Hepatocyte (in vitro differentiated cells): Measurements from ENCODE around the gene MAP1A. TPM values are rescaled to one million over a fixed set of nuclear protein-coding genes. Genes with fewer than 3 reads are reported as not detected.

Experiments
- DNase-seq: peaks from one replicate; pipeline ENCODE4 v3.0.0-alpha.2; 2016; ENCODE audit warnings: low spot score
- H2AFZ ChIP-seq: fragments of 200-600 bp; sonication (generic); 2 replicates; pipeline ENCODE4 v1.6.0; 2016; ENCODE audit warnings: antibody characterized with exemption, mild to moderate bottlenecking
- H3K27ac ChIP-seq: fragments of 200-600 bp; sonication (generic); 2 replicates; pipeline ENCODE4 v1.5.1; 2016; ENCODE audit warnings: mild to moderate bottlenecking
- H3K27me3 ChIP-seq: fragments of 200-600 bp; sonication (generic); 2 replicates; pipeline ENCODE4 v1.6.1; 2016
- H3K36me3 ChIP-seq: fragments of 200-600 bp; sonication (generic); replicated peaks from 2 replicates; pipeline ENCODE4 v1.5.1; 2016; ENCODE audit warnings: low read depth; ENCODE audit not compliant: insufficient read depth
- H3K4me1 ChIP-seq: fragments of 200-600 bp; sonication (generic); 2 replicates; pipeline ENCODE4 v1.5.1; 2016; ENCODE audit warnings: mild to moderate bottlenecking, moderate library complexity; ENCODE audit not compliant: insufficient read depth
- H3K4me2 ChIP-seq: fragments of 200-600 bp; sonication (generic); 2 replicates; pipeline ENCODE4 v1.6.0; 2016
- H3K4me3 ChIP-seq: fragments of 200-600 bp; sonication (generic); 2 replicates; pipeline ENCODE4 v1.5.1; 2016; ENCODE audit warnings: mild to moderate bottlenecking
- H3K79me2 ChIP-seq: fragments of 200-600 bp; sonication (generic); 2 replicates; pipeline ENCODE4 v1.6.0; 2017; ENCODE audit warnings: mild to moderate bottlenecking
- H3K9me2 ChIP-seq: fragments of 200-600 bp; sonication (generic); replicated peaks from 2 replicates; pipeline ENCODE4 v1.6.0; 2017; ENCODE audit warnings: mild to moderate bottlenecking; ENCODE audit not compliant: insufficient read depth
- H3K9me3 ChIP-seq: fragments of 200-600 bp; sonication (generic); 2 replicates; pipeline ENCODE4 v1.5.1; 2016; ENCODE audit warnings: low read depth, mild to moderate bottlenecking
- H4K20me1 ChIP-seq: fragments of 200-600 bp; sonication (generic); 2 replicates; pipeline ENCODE4 v1.6.0; 2016; ENCODE audit warnings: mild to moderate bottlenecking; ENCODE audit not compliant: insufficient read depth, poor library complexity, severe bottlenecking
- EZH2 ChIP-seq: fragments of 200-600 bp; sonication (generic); IDR thresholded peaks from 2 replicates; pipeline ENCODE4 v1.6.1; 2016; ENCODE audit warnings: antibody characterized with exemption, mild to moderate bottlenecking, borderline replicate concordance
- EZH2phosphoT487 ChIP-seq: fragments of 200-600 bp; sonication (generic); IDR thresholded peaks from one replicate; pipeline ENCODE4 v1.6.1; 2018; ENCODE audit warnings: antibody characterized with exemption, mild to moderate bottlenecking, low read depth, moderate library complexity; ENCODE audit not compliant: unreplicated experiment, severe bottlenecking
- WGBS: methylation state at CpG from one replicate; pipeline ENCODE4 v1.1.6; 2016; ENCODE audit warnings: low lambda C conversion rate; ENCODE audit errors: missing lambda C conversion rate; 5-methylcytosine and 5-hydroxymethylcytosine counted together
- polyA plus RNA-seq: library from polyadenylated mRNA; unstranded; fragments of >200 nt; fragmentation: Nextera tagmentation; extraction: Ambion mirVana; gene quantifications from 2 replicates; pipeline ENCODE4 v1.2.1, GENCODE V29; 2016
- total RNA-seq: library from RNA; depleted of rRNA; stranded (reverse); fragments of >200 nt; gene quantifications from 2 replicates; pipeline ENCODE4 v1.2.3, GENCODE V29; 2014
- TF ChIP-seq, protein P1 (sequence below): fragments of 200-600 bp; sonication (generic); IDR thresholded peaks from 2 replicates; pipeline ENCODE4 v1.5.1; 2016; ENCODE audit warnings: antibody characterized with exemption, mild to moderate bottlenecking; ENCODE audit not compliant: poor library complexity

MAP1A gene
- total and polyA plus RNA-seq, 2 experiments from 2014 or later = 7.2 to 9.5 TPM

DNA sequence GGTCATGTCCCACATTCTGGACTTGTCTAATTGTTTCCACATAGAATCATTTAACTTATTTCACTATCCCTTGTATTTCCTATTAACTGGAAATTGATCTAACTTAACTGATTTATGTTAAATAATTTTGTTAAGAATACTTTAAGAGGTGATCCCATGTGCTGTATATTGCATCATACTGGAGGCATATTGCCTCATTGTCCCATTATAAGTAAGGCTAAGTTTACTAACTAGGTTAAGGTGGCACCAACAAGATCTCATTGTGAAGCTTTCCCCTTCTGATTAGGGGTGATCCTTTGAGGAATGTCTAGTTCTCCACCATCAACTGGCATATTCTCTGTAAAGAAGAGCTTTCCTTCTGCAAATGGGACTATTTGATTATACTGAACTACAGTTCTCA, 24.4 kb downstream of the MAP1A start:
- Histone ChIP-seq H3K27me3 (no peaks in the 10 kb centered on the region), H3K79me2 (no peaks in the 10 kb centered on the region), H4K20me1 (no peaks in the 10 kb centered on the region), H3K27ac (no peak overlapping the region), H3K4me3 (no peak overlapping the region), H3K36me3 (no peaks in the 10 kb centered on the region), H3K9me3 (no peaks in the 10 kb centered on the region), H3K4me2 (no peak overlapping the region), H2AFZ (no peak overlapping the region), H3K9me2 (no peaks in the 10 kb centered on the region), H3K4me1 (no peaks in the 10 kb centered on the region)
- TF ChIP-seq EZH2phosphoT487 = no peak
- TF ChIP-seq, protein P1, sequence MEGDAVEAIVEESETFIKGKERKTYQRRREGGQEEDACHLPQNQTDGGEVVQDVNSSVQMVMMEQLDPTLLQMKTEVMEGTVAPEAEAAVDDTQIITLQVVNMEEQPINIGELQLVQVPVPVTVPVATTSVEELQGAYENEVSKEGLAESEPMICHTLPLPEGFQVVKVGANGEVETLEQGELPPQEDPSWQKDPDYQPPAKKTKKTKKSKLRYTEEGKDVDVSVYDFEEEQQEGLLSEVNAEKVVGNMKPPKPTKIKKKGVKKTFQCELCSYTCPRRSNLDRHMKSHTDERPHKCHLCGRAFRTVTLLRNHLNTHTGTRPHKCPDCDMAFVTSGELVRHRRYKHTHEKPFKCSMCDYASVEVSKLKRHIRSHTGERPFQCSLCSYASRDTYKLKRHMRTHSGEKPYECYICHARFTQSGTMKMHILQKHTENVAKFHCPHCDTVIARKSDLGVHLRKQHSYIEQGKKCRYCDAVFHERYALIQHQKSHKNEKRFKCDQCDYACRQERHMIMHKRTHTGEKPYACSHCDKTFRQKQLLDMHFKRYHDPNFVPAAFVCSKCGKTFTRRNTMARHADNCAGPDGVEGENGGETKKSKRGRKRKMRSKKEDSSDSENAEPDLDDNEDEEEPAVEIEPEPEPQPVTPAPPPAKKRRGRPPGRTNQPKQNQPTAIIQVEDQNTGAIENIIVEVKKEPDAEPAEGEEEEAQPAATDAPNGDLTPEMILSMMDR = no peak
- no peak for TF ChIP-seq EZH2
- DNase-seq = no peak

DNA sequence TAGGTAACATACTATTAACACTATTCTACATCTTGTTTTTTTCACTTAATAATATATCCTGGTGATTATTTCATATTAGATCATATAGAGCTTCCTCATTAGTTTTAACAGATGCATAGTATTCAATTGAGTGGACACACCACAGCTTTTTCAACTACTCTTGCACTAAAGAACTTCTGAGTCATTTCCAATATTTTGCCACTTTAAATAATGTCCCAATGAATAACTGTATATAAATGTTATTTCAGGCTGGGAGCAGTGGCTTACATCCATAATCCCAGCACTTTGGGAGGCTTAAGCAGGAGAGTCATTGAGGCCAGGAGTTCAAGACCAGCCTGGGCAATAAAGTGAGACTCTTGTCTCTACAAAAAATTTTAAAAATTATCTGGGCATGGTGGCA, 26.9 kb downstream of the MAP1A start:
- Histone ChIP-seq H3K9me3 (no peaks in the 10 kb centered on the region), H2AFZ (no peak overlapping the region), H4K20me1 (no peaks in the 10 kb centered on the region), H3K27ac (no peak overlapping the region), H3K4me2 (no peak overlapping the region), H3K79me2 (no peaks in the 10 kb centered on the region), H3K9me2 (no peaks in the 10 kb centered on the region), H3K4me3 (no peak overlapping the region), H3K36me3 (no peaks in the 10 kb centered on the region), H3K4me1 (no peaks in the 10 kb centered on the region), H3K27me3 (no peaks in the 10 kb centered on the region)
- DNase-seq = no peak
- TF ChIP-seq, protein P1 = no peak
- no peak for TF ChIP-seq EZH2phosphoT487
- no peak for TF ChIP-seq EZH2

- no peak overlapping the region for H3K27ac ChIP-seq
- WGBS = 100% methylated on average over 1 of the region's 1 CpG
Measured at GRCh38 chr15:43545426-43545825, 28.0 kb downstream of the MAP1A start.

DNA sequence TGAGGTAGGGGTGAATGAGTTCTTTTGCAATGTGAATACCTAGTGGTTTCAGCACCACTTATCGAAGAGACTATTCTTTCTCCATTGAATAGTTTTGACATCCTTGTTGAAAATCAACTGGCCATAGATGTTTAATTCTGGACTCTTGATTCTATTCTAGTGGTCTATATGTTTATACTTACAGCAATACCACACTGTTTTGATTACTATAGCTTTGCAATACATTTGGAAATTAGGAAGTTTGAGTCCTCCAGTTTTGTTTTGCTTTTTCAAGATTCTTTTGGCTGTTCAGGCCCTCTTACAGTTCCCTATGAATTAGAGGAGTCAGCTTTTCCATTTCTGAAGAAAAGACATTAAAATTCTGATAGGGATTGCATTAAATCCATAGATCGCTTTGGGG, 30.1 kb downstream of the MAP1A start:
- H3K27ac ChIP-seq = no peak overlapping the region
- H3K9me2 ChIP-seq = no peaks in the 10 kb centered on the region
- no peak overlapping the region for H2AFZ ChIP-seq
- WGBS = 100% methylated on average over 2 of the region's 2 CpGs
- H4K20me1 ChIP-seq = no peaks in the 10 kb centered on the region
- no peaks in the 10 kb centered on the region for H3K79me2 ChIP-seq
- TF ChIP-seq EZH2phosphoT487 = no peak
- TF ChIP-seq, protein P1 = no peak
- TF ChIP-seq EZH2 = no peak
- no peaks in the 10 kb centered on the region for H3K9me3 ChIP-seq
- no peak overlapping the region for H3K4me2 ChIP-seq
- no peak overlapping the region for H3K4me3 ChIP-seq
- H3K36me3 ChIP-seq = no peaks in the 10 kb centered on the region
- no peak for DNase-seq
- H3K27me3 ChIP-seq = no peaks in the 10 kb centered on the region
- H3K4me1 ChIP-seq = no peaks in the 10 kb centered on the region

More at GRCh38 chr15:43545426-43545825, 28.0 kb downstream of the MAP1A start:
- DNase-seq = no peak
- TF ChIP-seq EZH2phosphoT487 = no peak
- no peak for TF ChIP-seq EZH2
- TF ChIP-seq, protein P1 = no peak
- no peaks in the 10 kb centered on the region for H3K79me2 ChIP-seq
- no peak overlapping the region for H3K4me2 ChIP-seq
- H3K4me3 ChIP-seq = no peak overlapping the region
- H3K36me3 ChIP-seq = no peaks in the 10 kb centered on the region
- no peaks in the 10 kb centered on the region for H3K9me2 ChIP-seq
- no peaks in the 10 kb centered on the region for H4K20me1 ChIP-seq
- no peak overlapping the region for H2AFZ ChIP-seq
- H3K9me3 ChIP-seq = no peaks in the 10 kb centered on the region
- no peaks in the 10 kb centered on the region for H3K27me3 ChIP-seq
- H3K4me1 ChIP-seq = no peaks in the 10 kb centered on the region
